Measurements from ENCODE around the gene ORC6.

Gene ORC6

GRCh38 chr16:46688654-46689364, 650 bp upstream of the ORC6 start, which contains the start of gene VPS35:
Gene VPS35 (minus strand): TSS chr16:46689178. CDS start chr16:46689133, 45 bp downstream.
- in situ Hi-C loops (cut with HindIII; ENCODE audit: low sequenced_read_pairs) = no loop called here
- TF ChIP-seq, protein P1, sequence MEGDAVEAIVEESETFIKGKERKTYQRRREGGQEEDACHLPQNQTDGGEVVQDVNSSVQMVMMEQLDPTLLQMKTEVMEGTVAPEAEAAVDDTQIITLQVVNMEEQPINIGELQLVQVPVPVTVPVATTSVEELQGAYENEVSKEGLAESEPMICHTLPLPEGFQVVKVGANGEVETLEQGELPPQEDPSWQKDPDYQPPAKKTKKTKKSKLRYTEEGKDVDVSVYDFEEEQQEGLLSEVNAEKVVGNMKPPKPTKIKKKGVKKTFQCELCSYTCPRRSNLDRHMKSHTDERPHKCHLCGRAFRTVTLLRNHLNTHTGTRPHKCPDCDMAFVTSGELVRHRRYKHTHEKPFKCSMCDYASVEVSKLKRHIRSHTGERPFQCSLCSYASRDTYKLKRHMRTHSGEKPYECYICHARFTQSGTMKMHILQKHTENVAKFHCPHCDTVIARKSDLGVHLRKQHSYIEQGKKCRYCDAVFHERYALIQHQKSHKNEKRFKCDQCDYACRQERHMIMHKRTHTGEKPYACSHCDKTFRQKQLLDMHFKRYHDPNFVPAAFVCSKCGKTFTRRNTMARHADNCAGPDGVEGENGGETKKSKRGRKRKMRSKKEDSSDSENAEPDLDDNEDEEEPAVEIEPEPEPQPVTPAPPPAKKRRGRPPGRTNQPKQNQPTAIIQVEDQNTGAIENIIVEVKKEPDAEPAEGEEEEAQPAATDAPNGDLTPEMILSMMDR (IDR thresholded peaks at IDR 0.05; ENCODE audit: low read depth, low read length) = no peak
- peak; percentile 99 for DNase-seq (ENCODE audit: low read depth, low spot score)
- peak within 1 kb of the TSS; percentile 95 for H3K4me3 ChIP-seq (ENCODE audit: low read depth, low read length)

DNA sequence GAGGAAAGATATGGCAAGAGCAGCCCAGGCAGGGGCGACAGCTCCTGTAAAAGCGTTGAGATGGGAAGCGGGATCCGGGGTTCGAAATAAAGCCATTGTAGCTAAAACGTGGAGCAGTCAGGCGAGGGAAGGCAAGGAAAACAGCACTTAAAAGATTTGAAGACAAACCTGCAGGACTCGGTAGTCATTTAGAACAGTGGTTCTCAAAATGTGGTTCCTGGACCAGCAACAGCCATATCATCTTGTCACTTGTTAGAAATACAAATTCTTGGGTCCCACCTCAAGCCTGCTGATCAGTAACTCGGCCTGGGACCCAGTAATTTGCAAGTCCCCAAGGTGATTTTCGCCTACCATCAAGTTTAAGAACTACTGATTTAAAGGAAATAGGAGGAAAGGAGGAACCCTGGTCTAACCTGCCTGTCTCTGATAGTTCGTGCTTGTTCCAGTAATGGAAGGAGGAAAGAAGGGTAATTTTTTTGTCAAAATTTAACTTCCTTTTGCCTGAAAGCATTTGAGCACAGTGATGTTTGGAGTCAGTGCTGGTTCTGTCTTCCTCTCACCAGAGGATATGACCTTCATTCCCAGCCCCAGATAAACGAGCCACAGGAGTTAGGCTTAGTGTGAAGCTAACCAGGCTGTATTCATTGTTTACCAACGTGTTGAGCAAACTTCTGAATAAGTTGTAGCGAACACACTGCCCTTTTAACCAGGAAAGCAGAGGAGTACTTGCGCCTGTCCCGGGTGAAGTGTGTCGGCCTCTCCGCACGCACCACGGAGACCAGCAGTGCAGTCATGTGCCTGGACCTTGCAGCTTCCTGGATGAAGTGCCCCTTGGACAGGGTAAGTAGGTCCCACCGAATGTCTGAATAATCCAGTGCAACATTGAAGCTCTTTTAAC, 1.1 kb downstream of the ORC6 start:
- DNase-seq (ENCODE audit: low read depth, low spot score) = peak; percentile 23
- in situ Hi-C loops (cut with HindIII; ENCODE audit: low sequenced_read_pairs) = no loop called here
- TF ChIP-seq, protein P1 (IDR thresholded peaks at IDR 0.05; ENCODE audit: low read depth, low read length) = no peak
- peak overlapping the region; percentile 95 for H3K4me3 ChIP-seq (ENCODE audit: low read depth, low read length)

DNA sequence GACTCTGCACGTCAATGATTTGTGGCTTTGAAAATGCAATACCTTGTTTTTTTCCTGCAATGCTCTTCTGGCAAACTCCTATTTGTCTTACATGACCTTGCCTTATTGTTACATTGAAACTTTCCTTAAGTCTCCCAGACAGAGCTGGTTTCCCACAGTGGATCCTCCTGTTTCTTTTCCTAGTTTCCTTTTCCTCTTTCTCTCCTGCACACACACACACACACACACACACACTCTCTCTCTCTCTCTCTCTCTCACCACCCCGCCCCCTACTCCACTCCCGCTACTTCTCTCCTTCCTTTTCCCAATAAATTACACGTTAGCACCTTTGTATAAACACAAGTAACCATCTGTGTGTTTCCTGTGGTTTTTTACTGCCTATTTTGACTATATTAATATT, 2.3 kb downstream of the ORC6 start:
- TF ChIP-seq, protein P1 (IDR thresholded peaks at IDR 0.05; ENCODE audit: low read depth, low read length) = no peak
- no peak overlapping the region for H3K4me3 ChIP-seq (ENCODE audit: low read depth, low read length)
- in situ Hi-C loops (cut with HindIII; ENCODE audit: low sequenced_read_pairs) = no loop called here
- peak; percentile 36 for DNase-seq (ENCODE audit: low read depth, low spot score)

- no peak overlapping the region for H3K4me3 ChIP-seq (ENCODE audit: low read depth, low read length)
- in situ Hi-C loops (cut with HindIII; ENCODE audit: low sequenced_read_pairs) = no loop called here
- no peak for DNase-seq (ENCODE audit: low read depth, low spot score)
- TF ChIP-seq, protein P1 (IDR thresholded peaks at IDR 0.05; ENCODE audit: low read depth, low read length) = no peak
These were observed 4.1 kb downstream of the ORC6 start for GRCh38 chr16:46693598-46693997.

- DNase-seq (ENCODE audit: low read depth, low spot score) = no peak
- H3K4me3 ChIP-seq (ENCODE audit: low read depth, low read length) = no peak overlapping the region
- in situ Hi-C loops (cut with HindIII; ENCODE audit: low sequenced_read_pairs) = no loop called here
- TF ChIP-seq, protein P1 (IDR thresholded peaks at IDR 0.05; ENCODE audit: low read depth, low read length) = no peak
These were observed 6.5 kb downstream of the ORC6 start for GRCh38 chr16:46695937-46696336.

DNA sequence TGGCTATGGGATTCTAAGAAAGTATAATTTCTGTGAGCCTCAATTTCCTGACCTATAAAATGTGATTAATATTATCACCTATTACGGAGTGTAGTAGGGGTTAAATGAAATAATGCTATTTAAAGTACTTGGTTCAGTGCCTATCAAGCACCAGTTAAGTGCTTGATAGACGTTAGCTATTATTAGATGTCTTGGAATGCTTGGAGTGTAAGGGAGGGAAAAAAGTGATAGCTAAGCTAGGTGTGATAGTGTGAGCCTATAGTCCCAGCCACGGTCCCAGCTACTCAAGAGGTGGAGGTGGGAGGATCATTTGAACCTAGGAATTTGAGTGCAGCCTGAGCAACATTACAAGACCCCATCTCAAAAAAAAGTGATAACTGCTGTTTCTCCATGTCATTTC, 7.5 kb downstream of the ORC6 start:
- no peak overlapping the region for H3K4me3 ChIP-seq (ENCODE audit: low read depth, low read length)
- no peak for DNase-seq (ENCODE audit: low read depth, low spot score)
- in situ Hi-C loops (cut with HindIII; ENCODE audit: low sequenced_read_pairs) = no loop called here
- TF ChIP-seq, protein P1 (IDR thresholded peaks at IDR 0.05; ENCODE audit: low read depth, low read length) = no peak
